ENCODE measurements around the gene MOB3A.

The MOB3A gene

GRCh38 chr19:2081873-2082810 lies 14.0 kb downstream of the MOB3A start:
- DNase-seq (ENCODE audit: low spot score) = no peak

GRCh38 chr19:2080336-2080988 lies 15.7 kb downstream of the MOB3A start:
- no peak for DNase-seq (ENCODE audit: low spot score)

- DNase-seq (ENCODE audit: low spot score) = no peak
These were observed 16.2 kb downstream of the MOB3A start for GRCh38 chr19:2079865-2080301.

DNA sequence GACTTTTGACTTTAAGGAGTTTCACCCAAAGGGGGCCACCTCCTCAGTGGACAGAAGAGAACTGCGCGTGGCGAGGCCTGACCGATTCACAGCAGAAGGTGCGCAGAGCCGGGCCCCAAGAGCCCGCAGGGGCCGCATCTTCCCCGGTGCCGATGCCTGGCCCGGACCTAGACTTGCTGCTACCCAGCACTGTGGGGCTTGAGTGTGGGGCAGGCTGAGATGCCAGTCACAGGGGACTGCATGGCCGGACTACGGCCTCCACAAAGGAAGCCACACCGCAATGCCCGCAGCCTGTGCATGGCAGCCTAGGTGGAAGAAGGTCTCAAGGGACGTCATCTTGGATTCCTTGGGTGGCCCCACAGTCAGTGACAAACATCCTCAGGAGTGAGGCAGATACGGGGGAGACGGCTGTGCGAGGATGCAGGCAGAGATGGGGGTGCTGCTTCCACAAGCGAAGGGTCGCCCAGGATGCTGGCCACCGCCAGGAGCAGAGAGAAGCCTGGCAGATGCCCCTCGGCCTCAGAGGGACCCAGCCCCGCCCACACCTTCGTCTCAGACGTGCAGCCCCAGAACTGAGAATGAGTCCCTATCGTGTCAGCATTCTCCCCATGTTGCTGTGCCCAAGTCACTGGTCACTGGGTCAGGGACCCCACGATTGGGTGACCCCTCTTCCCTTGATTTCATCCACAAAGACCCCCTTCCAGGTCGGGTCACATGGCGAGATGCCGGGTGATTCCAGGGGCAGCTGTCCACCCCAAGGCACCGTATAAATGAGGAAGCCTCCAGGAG lies 16.9 kb downstream of the MOB3A start:
- DNase-seq (ENCODE audit: low spot score) = no peak

DNA sequence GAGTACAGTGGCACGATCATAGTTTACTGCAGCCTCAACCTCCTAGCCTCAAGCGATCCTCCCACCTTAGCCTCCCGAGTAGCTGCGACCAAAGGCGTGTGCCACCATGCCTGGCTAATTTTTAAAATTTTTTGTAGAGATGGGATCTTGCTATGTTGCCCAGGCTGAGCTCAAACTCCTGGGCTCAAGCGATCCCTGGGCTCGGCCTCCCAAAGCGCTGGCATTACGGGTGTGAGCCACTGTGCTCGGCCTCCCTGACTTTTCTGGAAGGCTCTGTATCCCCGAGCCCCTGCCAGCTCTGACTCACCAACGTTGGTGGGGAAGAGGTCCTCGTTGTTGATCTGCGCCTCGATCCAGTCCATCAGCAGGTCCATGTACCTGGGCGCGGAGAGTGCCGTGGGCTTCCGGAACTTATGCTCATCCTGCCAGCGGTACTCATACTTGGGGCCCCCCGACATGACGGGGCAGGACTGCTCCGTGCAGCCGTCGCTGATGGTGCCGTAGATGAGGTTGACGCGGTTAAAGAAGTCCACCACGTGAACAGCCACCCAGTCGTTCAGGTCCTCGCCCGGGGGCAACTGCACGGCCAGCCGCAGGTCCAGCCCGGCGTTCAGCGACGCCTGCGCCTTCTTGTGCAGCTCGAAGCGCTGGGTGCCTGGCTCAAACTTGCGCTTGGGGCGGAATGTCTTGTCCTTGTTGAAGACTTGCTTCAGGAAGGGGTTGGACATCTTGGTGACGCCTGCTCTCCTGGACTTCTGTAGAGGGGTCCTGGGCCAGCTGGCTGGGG lies 18.1 kb downstream of the MOB3A start:
- DNase-seq (ENCODE audit: low spot score) = no peak

GRCh38 chr19:2077398-2077797 lies 18.7 kb downstream of the MOB3A start:
- DNase-seq (ENCODE audit: low spot score) = no peak

GRCh38 chr19:2076526-2076944 lies 19.6 kb downstream of the MOB3A start:
- DNase-seq (ENCODE audit: low spot score) = no peak

GRCh38 chr19:2072757-2073551 lies 23.2 kb downstream of the MOB3A start:
- no peak for DNase-seq (ENCODE audit: low spot score)

GRCh38 chr19:2070986-2071673 lies 25.0 kb downstream of the MOB3A start:
- no peak for DNase-seq (ENCODE audit: low spot score)

DNA sequence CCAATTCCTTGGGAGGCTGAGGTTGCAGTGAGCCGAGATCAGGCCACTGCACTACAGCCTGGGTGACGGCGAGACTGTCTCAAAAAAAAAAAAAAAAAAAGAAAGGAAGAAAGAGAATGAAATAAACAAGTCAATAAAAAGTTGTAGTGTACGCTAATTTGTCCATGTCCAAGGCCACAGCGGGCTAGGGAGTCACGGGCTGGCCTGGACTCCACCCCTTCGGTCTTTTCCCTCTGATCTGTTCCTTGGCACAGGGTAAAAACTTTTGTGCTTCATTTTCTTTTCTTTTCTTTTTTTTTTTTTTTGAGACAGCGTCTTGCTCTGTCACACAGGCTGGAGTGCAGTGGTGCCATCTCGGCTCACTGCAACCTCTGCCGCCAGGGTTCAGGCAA lies 25.7 kb downstream of the MOB3A start:
- DNase-seq (ENCODE audit: low spot score) = no peak

- DNase-seq (ENCODE audit: low spot score) = no peak
These were observed 31.2 kb downstream of the MOB3A start for GRCh38 chr19:2064788-2065524.

GRCh38 chr19:2064395-2064787 lies 31.7 kb downstream of the MOB3A start:
- no peak for DNase-seq (ENCODE audit: low spot score)

GRCh38 chr19:2063824-2064223 lies 32.3 kb downstream of the MOB3A start:
- no peak for DNase-seq (ENCODE audit: low spot score)

DNA sequence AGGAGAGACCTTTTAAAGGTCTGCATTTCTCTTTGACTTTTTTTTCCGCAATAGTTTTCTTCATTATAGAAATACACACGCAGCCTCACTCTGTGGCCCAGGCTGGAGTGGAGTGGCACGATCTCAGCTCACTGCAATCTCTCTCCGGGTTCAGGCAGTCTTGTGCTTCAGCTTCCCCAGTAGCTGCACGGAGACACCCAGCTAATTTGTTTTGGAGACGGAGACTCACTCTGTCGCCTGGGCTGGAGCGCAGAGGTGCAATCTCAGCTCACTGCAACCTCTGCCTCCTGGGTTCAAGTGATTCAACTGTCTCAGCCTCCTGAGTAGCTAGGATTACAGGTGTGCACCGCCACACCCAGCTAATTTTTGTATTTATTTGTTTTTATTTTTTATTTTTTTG lies 33.4 kb downstream of the MOB3A start:
- DNase-seq (ENCODE audit: low spot score) = no peak

- no peak for DNase-seq (ENCODE audit: low spot score)
These were observed 33.8 kb downstream of the MOB3A start for GRCh38 chr19:2062389-2062729.

GRCh38 chr19:2061495-2062388 lies 34.4 kb downstream of the MOB3A start:
- peak; percentile 98 for DNase-seq (ENCODE audit: low spot score)

DNA sequence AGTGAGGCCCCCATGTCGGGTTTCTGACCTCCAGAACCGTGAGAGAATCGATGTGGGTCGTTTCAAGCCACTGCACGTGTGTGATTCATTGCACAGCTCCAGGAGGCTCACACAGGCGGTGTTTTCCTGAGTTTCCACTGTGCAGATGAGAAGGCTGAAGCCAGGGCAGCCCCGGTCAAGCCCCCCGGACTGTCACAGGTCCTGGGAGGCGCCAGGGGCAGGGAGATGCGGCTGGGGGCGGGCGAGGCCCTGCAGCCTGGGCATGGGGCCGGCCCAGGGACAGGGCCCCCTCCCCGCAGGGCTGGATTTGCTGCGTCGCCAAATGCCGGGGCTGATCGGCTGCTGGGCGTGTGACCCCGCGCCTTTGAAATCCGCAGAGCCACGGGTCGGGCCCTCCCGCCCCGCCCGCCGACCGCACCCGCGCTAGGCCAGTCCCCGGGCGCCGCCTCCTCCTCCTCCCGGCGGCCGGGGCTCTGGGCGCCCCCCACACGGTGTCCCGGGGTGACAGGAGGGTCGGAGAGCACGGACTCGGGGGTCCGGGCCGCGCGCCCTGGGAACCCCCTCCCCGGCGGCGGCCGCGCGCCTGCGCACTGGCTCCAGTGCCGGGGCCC lies 35.1 kb downstream of the MOB3A start:
- no peak for DNase-seq (ENCODE audit: low spot score)

Measured in iPS-NIHi11 (cell line).